PC-9 (cell line): ENCODE measurements around the gene CYTH3.

Experiments used
- CTCF ChIP-seq: fragments of 200-600 bp; sonication (generic); conservative IDR thresholded peaks from 2 replicates; pipeline ENCODE4 v1.6.1; 2017; ENCODE audit warnings: mixed run types, antibody characterized with exemption, mild to moderate bottlenecking, moderate library complexity
- EZH2 ChIP-seq: fragments of 200-600 bp; sonication (generic); IDR thresholded peaks from 2 replicates; pipeline ENCODE4 v1.8.0; 2017; ENCODE audit warnings: antibody characterized with exemption, low read depth

GRCh38 chr7:6165521-6166320, 106.7 kb downstream of the CYTH3 start:
- no peak for TF ChIP-seq EZH2
- TF ChIP-seq CTCF = no peak
